ENCODE measurements around the gene SLC9A9. TPM values are rescaled to one million over a fixed set of nuclear protein-coding genes. Genes with fewer than 3 reads are reported as not detected.

The SLC9A9 gene
- total RNA-seq, 1 experiment from 2014 or later: 1.4 TPM

GRCh38 chr3:143311096-143311495 lies 537.2 kb downstream of the SLC9A9 start:
- CTCF ChIA-PET: no interaction called here
- TF ChIP-seq, protein P1, sequence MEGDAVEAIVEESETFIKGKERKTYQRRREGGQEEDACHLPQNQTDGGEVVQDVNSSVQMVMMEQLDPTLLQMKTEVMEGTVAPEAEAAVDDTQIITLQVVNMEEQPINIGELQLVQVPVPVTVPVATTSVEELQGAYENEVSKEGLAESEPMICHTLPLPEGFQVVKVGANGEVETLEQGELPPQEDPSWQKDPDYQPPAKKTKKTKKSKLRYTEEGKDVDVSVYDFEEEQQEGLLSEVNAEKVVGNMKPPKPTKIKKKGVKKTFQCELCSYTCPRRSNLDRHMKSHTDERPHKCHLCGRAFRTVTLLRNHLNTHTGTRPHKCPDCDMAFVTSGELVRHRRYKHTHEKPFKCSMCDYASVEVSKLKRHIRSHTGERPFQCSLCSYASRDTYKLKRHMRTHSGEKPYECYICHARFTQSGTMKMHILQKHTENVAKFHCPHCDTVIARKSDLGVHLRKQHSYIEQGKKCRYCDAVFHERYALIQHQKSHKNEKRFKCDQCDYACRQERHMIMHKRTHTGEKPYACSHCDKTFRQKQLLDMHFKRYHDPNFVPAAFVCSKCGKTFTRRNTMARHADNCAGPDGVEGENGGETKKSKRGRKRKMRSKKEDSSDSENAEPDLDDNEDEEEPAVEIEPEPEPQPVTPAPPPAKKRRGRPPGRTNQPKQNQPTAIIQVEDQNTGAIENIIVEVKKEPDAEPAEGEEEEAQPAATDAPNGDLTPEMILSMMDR (conservative IDR thresholded peaks at IDR 0.05; ENCODE audit: low read depth, low read length): no peak
- TF ChIP-seq EZH2 (IDR thresholded peaks at IDR 0.05; ENCODE audit: borderline replicate concordance, low read depth, low read length, poor library complexity, severe bottlenecking): no peak
- Histone ChIP-seq H3K9me3 (ENCODE audit: low read depth, low read length, poor library complexity, severe bottlenecking) (no peaks in the 10 kb centered on the region), H3K36me3 (ENCODE audit: insufficient read depth, low read length, poor library complexity, severe bottlenecking) (no peaks in the 10 kb centered on the region), H3K27me3 (replicated peaks; ENCODE audit: insufficient read depth, low read depth, low read length, poor library complexity) (no peaks in the 10 kb centered on the region), H3K4me1 (ENCODE audit: insufficient read depth, low read length, poor library complexity, severe bottlenecking) (no peaks in the 10 kb centered on the region), H3K27ac (ENCODE audit: low read depth, low read length, poor library complexity, severe bottlenecking) (no peak overlapping the region), H3K4me3 (ENCODE audit: low read depth, low read length, poor library complexity, severe bottlenecking) (no peak overlapping the region)
- DNase-seq (ENCODE audit: low spot score): no peak
- intact Hi-C loops (cut with micrococcal nuclease; ENCODE audit: unreplicated experiment): no loop called here
- POLR2A ChIA-PET (ENCODE audit: low non-redundant PET): no interaction called here
- BruUV-seq (replicated peaks): no TSS peak

DNA sequence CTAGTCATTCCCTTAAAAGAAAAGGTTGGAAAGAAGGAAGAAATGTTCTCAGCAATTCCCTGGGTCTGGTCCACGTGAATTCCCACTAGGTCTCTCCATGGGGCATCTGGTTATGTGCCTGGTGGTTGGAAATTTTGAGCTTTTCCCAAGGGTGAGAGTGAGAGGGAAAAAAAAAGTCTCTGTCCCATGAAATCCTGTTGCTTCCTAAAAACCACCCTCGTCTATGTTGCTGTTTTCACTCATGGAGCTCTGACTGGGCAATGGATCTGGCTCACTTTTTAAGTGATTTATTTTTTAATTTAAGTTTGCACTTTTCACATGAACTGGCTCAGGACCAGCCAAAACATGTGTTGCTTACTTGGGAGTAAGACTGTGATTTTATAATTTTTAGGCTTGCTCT lies 538.6 kb downstream of the SLC9A9 start:
- CTCF ChIA-PET: no interaction called here

GRCh38 chr3:143307613-143308183 lies 540.6 kb downstream of the SLC9A9 start:
- H3K27me3 ChIP-seq (replicated peaks; ENCODE audit: insufficient read depth, low read depth, low read length, poor library complexity): no peaks in the 10 kb centered on the region
- ChIA-PET CTCF (no interaction called here), POLR2A (ENCODE audit: low non-redundant PET) (no interaction called here)
- intact Hi-C loops (cut with micrococcal nuclease; ENCODE audit: unreplicated experiment): no loop called here
- H3K27ac ChIP-seq (ENCODE audit: low read depth, low read length, poor library complexity, severe bottlenecking): no peak overlapping the region
- no peaks in the 10 kb centered on the region for H3K9me3 ChIP-seq (ENCODE audit: low read depth, low read length, poor library complexity, severe bottlenecking)
- BruUV-seq (replicated peaks): no TSS peak
- H3K4me1 ChIP-seq (ENCODE audit: insufficient read depth, low read length, poor library complexity, severe bottlenecking): no peaks in the 10 kb centered on the region
- H3K36me3 ChIP-seq (ENCODE audit: insufficient read depth, low read length, poor library complexity, severe bottlenecking): no peaks in the 10 kb centered on the region
- no peak overlapping the region for H3K4me3 ChIP-seq (ENCODE audit: low read depth, low read length, poor library complexity, severe bottlenecking)
- TF ChIP-seq EZH2 (IDR thresholded peaks at IDR 0.05; ENCODE audit: borderline replicate concordance, low read depth, low read length, poor library complexity, severe bottlenecking): no peak
- DNase-seq (ENCODE audit: low spot score): no peak

More for the DNA sequence above, 538.6 kb downstream of the SLC9A9 start:
- Histone ChIP-seq H3K27me3 (replicated peaks; ENCODE audit: insufficient read depth, low read depth, low read length, poor library complexity) (no peaks in the 10 kb centered on the region), H3K9me3 (ENCODE audit: low read depth, low read length, poor library complexity, severe bottlenecking) (no peaks in the 10 kb centered on the region), H3K27ac (ENCODE audit: low read depth, low read length, poor library complexity, severe bottlenecking) (no peak overlapping the region), H3K4me1 (ENCODE audit: insufficient read depth, low read length, poor library complexity, severe bottlenecking) (no peaks in the 10 kb centered on the region), H3K4me3 (ENCODE audit: low read depth, low read length, poor library complexity, severe bottlenecking) (no peak overlapping the region), H3K36me3 (ENCODE audit: insufficient read depth, low read length, poor library complexity, severe bottlenecking) (no peaks in the 10 kb centered on the region)
- TF ChIP-seq, protein P1 (conservative IDR thresholded peaks at IDR 0.05; ENCODE audit: low read depth, low read length): no peak
- no peak for TF ChIP-seq EZH2 (IDR thresholded peaks at IDR 0.05; ENCODE audit: borderline replicate concordance, low read depth, low read length, poor library complexity, severe bottlenecking)
- POLR2A ChIA-PET (ENCODE audit: low non-redundant PET): no interaction called here
- no peak for DNase-seq (ENCODE audit: low spot score)
- intact Hi-C loops (cut with micrococcal nuclease; ENCODE audit: unreplicated experiment): no loop called here
- no TSS peak for BruUV-seq (replicated peaks)

DNA sequence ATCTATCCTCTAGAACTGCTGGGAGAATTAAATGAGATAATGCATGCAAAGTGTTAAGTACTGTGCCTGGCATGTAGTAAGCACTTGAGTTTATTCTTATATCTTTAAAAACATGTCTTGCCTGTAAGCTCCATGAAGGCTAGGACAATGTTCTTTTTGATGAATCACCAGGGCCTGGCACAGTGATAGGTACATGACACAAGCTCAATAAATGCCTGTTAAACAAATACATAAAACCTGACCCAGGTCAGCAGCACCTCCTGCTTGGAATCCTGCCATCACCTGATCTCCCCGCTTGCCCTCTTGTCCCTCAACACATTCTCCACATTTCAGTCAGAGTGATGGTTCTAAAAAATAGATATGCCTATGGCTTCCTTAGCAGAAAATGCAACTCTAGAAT lies 541.9 kb downstream of the SLC9A9 start:
- intact Hi-C loops (cut with micrococcal nuclease; ENCODE audit: unreplicated experiment): no loop called here
- POLR2A ChIA-PET (ENCODE audit: low non-redundant PET): no interaction called here
- BruUV-seq (replicated peaks): no TSS peak

More for the DNA sequence above, 541.9 kb downstream of the SLC9A9 start:
- H3K27ac ChIP-seq (ENCODE audit: low read depth, low read length, poor library complexity, severe bottlenecking): no peak overlapping the region
- no peak overlapping the region for H3K4me3 ChIP-seq (ENCODE audit: low read depth, low read length, poor library complexity, severe bottlenecking)
- H3K9me3 ChIP-seq (ENCODE audit: low read depth, low read length, poor library complexity, severe bottlenecking): no peaks in the 10 kb centered on the region
- H3K27me3 ChIP-seq (replicated peaks; ENCODE audit: insufficient read depth, low read depth, low read length, poor library complexity): no peaks in the 10 kb centered on the region
- CTCF ChIA-PET: no interaction called here
- DNase-seq (ENCODE audit: low spot score): no peak
- TF ChIP-seq, protein P1 (conservative IDR thresholded peaks at IDR 0.05; ENCODE audit: low read depth, low read length): no peak
- TF ChIP-seq EZH2 (IDR thresholded peaks at IDR 0.05; ENCODE audit: borderline replicate concordance, low read depth, low read length, poor library complexity, severe bottlenecking): no peak
- no peaks in the 10 kb centered on the region for H3K36me3 ChIP-seq (ENCODE audit: insufficient read depth, low read length, poor library complexity, severe bottlenecking)
- H3K4me1 ChIP-seq (ENCODE audit: insufficient read depth, low read length, poor library complexity, severe bottlenecking): no peaks in the 10 kb centered on the region
